OCI-LY7 (cell line): Measurements from ENCODE around the gene CREB3. TPM values are rescaled to one million over a fixed set of nuclear protein-coding genes. Genes with fewer than 3 reads are reported as not detected.
A peak's percentile ranks its signal among the peaks of the same experiment; 100 is the strongest.

Source experiments
- BruUV-seq: library from RNA; stranded (reverse); fragments of 400-500 nt; replicated peaks from 2 replicates; lab custom pipeline; 2021; lab: Mats Ljungman, UMichigan
- CTCF ChIA-PET: fragments of 300-600 bp; sonication (Branson Sonifier 250); formaldehyde crosslinking; loops from one replicate; lab custom pipeline; 2022; ENCODE audit warnings: antibody characterized with exemption; ENCODE audit not compliant: unreplicated experiment; lab: Charles Lee
- POLR2A ChIA-PET: fragments of 300-600 bp; sonication (Branson Sonifier 250); formaldehyde crosslinking; loops from one replicate; lab custom pipeline; 2022; ENCODE audit warnings: antibody characterized with exemption; lab: Charles Lee
- DNase-seq: peaks from one replicate; pipeline ENCODE4 v3.0.0-alpha.2; 2015; ENCODE audit warnings: low spot score
- H2AFZ ChIP-seq: fragments of 200-600 bp; sonication (generic), shearing (Covaris generic); 2 replicates; pipeline ENCODE4 v1.6.1; 2014; ENCODE audit warnings: mild to moderate bottlenecking, antibody characterized with exemption, low read length, moderate library complexity
- H3K27ac ChIP-seq: fragments of 200-600 bp; sonication (generic); 2 replicates; pipeline ENCODE4 v1.5.1; 2014; ENCODE audit warnings: mixed run types, low read depth, mild to moderate bottlenecking, moderate library complexity, low read length, inconsistent platforms; ENCODE audit not compliant: poor library complexity, severe bottlenecking
- H3K36me3 ChIP-seq: fragments of 200-600 bp; sonication (generic); 2 replicates; pipeline ENCODE4 v1.6.1; 2014; ENCODE audit warnings: mild to moderate bottlenecking, antibody characterized with exemption, low read length, moderate library complexity, mixed read lengths; ENCODE audit not compliant: insufficient read depth
- H3K4me1 ChIP-seq: fragments of 200-600 bp; sonication (generic); 2 replicates; pipeline ENCODE4 v1.5.1; 2014; ENCODE audit warnings: mild to moderate bottlenecking, low read length; ENCODE audit not compliant: insufficient read depth, poor library complexity, severe bottlenecking
- H3K4me2 ChIP-seq: fragments of 200-600 bp; sonication (generic); 2 replicates; pipeline ENCODE4 v1.6.1; 2014; ENCODE audit warnings: mild to moderate bottlenecking, low read length
- H3K4me3 ChIP-seq: fragments of 200-600 bp; sonication (generic); 2 replicates; pipeline ENCODE4 v1.5.1; 2014; ENCODE audit warnings: mild to moderate bottlenecking, low read depth, low read length; ENCODE audit not compliant: poor library complexity, severe bottlenecking
- H3K79me2 ChIP-seq: fragments of 200-600 bp; sonication (generic); 2 replicates; pipeline ENCODE4 v1.6.1; 2016; ENCODE audit warnings: low read depth, mild to moderate bottlenecking, low read length, moderate library complexity, mixed read lengths; ENCODE audit not compliant: insufficient read depth
- H3K9me2 ChIP-seq: fragments of 200-600 bp; sonication (generic); 2 replicates; pipeline ENCODE4 v1.6.1; 2016; ENCODE audit warnings: mild to moderate bottlenecking, low read length, mixed read lengths; ENCODE audit not compliant: insufficient read depth
- H3K9me3 ChIP-seq: fragments of 200-600 bp; sonication (generic); 2 replicates; pipeline ENCODE4 v1.6.1; 2014; ENCODE audit warnings: mild to moderate bottlenecking, mixed run types, low read length, mixed read lengths
- H4K20me1 ChIP-seq: fragments of 200-600 bp; sonication (generic); 2 replicates; pipeline ENCODE4 v1.6.1; 2014; ENCODE audit warnings: mild to moderate bottlenecking, antibody characterized with exemption, low read length, moderate library complexity, mixed read lengths; ENCODE audit not compliant: insufficient read depth
- EZH2phosphoT487 ChIP-seq: fragments of 200-600 bp; sonication (generic); IDR thresholded peaks from 2 replicates; pipeline ENCODE4 v1.6.1; 2018; ENCODE audit warnings: low read depth, borderline replicate concordance, mild to moderate bottlenecking, mixed run types, antibody characterized with exemption, low read length, moderate library complexity, mixed read lengths
- intact Hi-C: fragments of 100-400 bp; cut with micrococcal nuclease; formaldehyde crosslinking; loops from one replicate; pipeline ENCODE4 v1.10.0; 2022; ENCODE audit not compliant: unreplicated experiment
- total RNA-seq, 2 experiments: library from RNA; depleted of rRNA in 1 of 2; stranded (reverse); fragments of >200 nt in 1 of 2; shearing (Covaris generic) in 1 of 2; gene quantifications; 2 replicates each; pipeline ENCODE4 v1.2.3, GENCODE V29; 2014 to 2022
- TF ChIP-seq, protein P1 (sequence below): fragments of 200-600 bp; sonication (generic); conservative IDR thresholded peaks from 2 replicates; pipeline ENCODE4 v1.5.1; 2014; ENCODE audit warnings: mild to moderate bottlenecking, antibody characterized with exemption, low read length, moderate library complexity, mixed read lengths

The CREB3 gene
- total RNA-seq, 2 experiments from 2014 or later, result 18.2 to 23.0 TPM

DNA sequence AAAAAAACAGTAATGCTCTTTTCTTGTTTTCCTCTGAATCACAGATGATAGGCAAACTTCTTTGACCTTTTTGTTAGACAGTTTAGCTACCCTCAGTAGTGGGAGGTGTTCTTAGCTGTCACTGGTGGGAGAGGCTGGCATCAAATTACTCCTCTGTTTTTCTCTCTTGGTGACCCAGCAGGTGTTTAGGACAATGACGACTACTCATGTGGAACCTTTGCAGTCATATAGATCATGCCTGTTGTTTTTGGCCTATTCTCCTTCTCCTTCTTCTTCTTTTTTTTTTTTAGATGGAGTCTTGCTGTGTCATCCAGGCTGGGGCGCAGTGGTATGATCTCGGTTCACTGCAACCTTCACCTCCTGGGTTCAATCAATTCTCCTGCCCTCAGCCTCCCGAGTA lies 43.6 kb downstream of the CREB3 start:
- intact Hi-C loops, result loop anchor here (1.0 kb wide), 1 partner anchor 19 kb away; no protein-coding TSS in a partner anchor
- Histone ChIP-seq H3K9me2 (no peaks in the 10 kb centered on the region), H3K27ac (peak overlapping the region; percentile 89), H3K9me3 (no peaks in the 10 kb centered on the region), H3K36me3 (peaks cover 5% of the 10 kb centered on the region), H3K4me1 (peaks cover 58% of the 10 kb centered on the region), H2AFZ (no peak overlapping the region; the same call in 1 of the 2 replicates), H4K20me1 (no peaks in the 10 kb centered on the region), H3K4me2 (peak overlapping the region; percentile 76), H3K79me2 (no peaks in the 10 kb centered on the region; the same call in 1 of the 2 replicates), H3K4me3 (peak overlapping the region; percentile 39)
- BruUV-seq, result no TSS peak
- ChIA-PET POLR2A (interaction anchor here (0.5 to 2.4 kb wide), 16 partner anchors 9 to 1611 kb away, joined by 3 to 12 read pairs (median 4); partner anchors contain the start of genes GBA2, RGP1 and TLN1), CTCF (interaction anchor here (0.9 to 1.5 kb wide), 4 partner anchors 14 to 48 kb away, joined by 3 to 4 read pairs (median 3); no protein-coding TSS in a partner anchor)
- TF ChIP-seq, protein P1, sequence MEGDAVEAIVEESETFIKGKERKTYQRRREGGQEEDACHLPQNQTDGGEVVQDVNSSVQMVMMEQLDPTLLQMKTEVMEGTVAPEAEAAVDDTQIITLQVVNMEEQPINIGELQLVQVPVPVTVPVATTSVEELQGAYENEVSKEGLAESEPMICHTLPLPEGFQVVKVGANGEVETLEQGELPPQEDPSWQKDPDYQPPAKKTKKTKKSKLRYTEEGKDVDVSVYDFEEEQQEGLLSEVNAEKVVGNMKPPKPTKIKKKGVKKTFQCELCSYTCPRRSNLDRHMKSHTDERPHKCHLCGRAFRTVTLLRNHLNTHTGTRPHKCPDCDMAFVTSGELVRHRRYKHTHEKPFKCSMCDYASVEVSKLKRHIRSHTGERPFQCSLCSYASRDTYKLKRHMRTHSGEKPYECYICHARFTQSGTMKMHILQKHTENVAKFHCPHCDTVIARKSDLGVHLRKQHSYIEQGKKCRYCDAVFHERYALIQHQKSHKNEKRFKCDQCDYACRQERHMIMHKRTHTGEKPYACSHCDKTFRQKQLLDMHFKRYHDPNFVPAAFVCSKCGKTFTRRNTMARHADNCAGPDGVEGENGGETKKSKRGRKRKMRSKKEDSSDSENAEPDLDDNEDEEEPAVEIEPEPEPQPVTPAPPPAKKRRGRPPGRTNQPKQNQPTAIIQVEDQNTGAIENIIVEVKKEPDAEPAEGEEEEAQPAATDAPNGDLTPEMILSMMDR, result no peak
- TF ChIP-seq EZH2phosphoT487, result no peak
- DNase-seq, result peak; percentile 95

DNA sequence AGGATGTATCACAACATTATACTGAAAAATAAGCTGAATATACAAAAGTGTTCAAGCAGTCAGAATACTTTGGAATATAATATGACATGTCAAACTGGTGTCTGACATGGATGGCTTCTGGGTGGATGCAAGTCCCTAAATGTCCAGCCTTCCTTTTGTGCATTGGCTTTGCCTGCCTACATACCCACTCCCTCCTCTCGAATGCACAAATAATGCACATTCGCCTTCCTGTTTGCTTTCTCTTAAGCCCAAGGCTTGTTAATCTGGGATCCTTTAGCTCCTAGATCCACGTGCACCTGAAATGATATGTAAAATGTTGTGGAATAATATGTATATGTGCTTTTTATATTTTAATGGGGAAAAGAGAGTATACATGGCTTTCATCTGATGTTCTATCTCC lies 46.0 kb downstream of the CREB3 start:
- H3K4me3 ChIP-seq, result no peak overlapping the region
- peaks cover 47% of the 10 kb centered on the region for H3K4me1 ChIP-seq
- ChIA-PET POLR2A (interaction anchor here (0.6 to 2.0 kb wide), 4 partner anchors 12 to 158 kb away, joined by 3 to 4 read pairs (median 3); partner anchors contain the start of gene ARHGEF39), CTCF (interaction anchor here (1.0 kb wide), 1 partner anchor 10 kb away, joined by 4 read pairs; no protein-coding TSS in a partner anchor)
- no peak for DNase-seq
- no peak overlapping the region for H3K27ac ChIP-seq
- no peaks in the 10 kb centered on the region for H3K9me3 ChIP-seq
- H3K9me2 ChIP-seq, result no peaks in the 10 kb centered on the region
- H3K79me2 ChIP-seq, result no peaks in the 10 kb centered on the region; the same call in 1 of the 2 replicates
- H4K20me1 ChIP-seq, result no peaks in the 10 kb centered on the region
- H3K36me3 ChIP-seq, result peaks cover 9% of the 10 kb centered on the region
- no peak overlapping the region for H2AFZ ChIP-seq
- intact Hi-C loops, result no loop called here
- H3K4me2 ChIP-seq, result no peak overlapping the region
- BruUV-seq, result no TSS peak
- TF ChIP-seq, protein P1, result no peak
- no peak for TF ChIP-seq EZH2phosphoT487

DNA sequence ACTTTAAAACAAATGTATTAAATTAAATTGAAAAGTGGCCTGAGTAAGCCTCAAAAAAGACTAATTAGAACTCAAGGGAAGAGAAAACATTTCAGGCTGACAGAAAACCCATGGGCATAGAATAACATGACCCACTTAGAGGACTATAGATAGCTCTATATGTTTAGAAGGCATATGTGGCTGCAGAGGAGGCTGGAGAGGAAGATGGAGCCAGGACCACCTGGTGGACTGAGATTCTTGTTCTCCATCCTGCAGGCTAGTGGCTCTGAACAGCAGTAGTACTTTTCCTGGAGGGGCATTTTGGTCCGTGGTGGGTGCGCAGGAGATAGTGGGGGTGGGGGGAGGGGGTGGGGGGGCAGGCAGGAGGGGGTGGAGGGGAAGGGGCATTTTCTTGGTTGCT lies 48.6 kb downstream of the CREB3 start:
- ChIA-PET POLR2A (interaction anchor here (1.0 kb wide), 1 partner anchor 135 kb away, joined by 3 read pairs; no protein-coding TSS in a partner anchor), CTCF (no interaction called here)
- Histone ChIP-seq H2AFZ (no peak overlapping the region), H3K4me2 (no peak overlapping the region), H3K4me1 (peaks cover 37% of the 10 kb centered on the region), H3K36me3 (peaks cover 12% of the 10 kb centered on the region), H3K9me2 (no peaks in the 10 kb centered on the region), H3K9me3 (no peaks in the 10 kb centered on the region), H3K4me3 (no peak overlapping the region), H4K20me1 (no peaks in the 10 kb centered on the region), H3K79me2 (no peaks in the 10 kb centered on the region; the same call in 1 of the 2 replicates), H3K27ac (no peak overlapping the region)
- TF ChIP-seq, protein P1, result no peak
- TF ChIP-seq EZH2phosphoT487, result no peak
- intact Hi-C loops, result no loop called here
- no peak for DNase-seq
- BruUV-seq, result no TSS peak
